Keratinocyte (primary cell): ENCODE measurements around the gene SLF1. TPM values are rescaled to one million over a fixed set of nuclear protein-coding genes. Genes with fewer than 3 reads are reported as not detected.

Experiments used
- DNase-seq: peaks from one replicate; pipeline ENCODE4 v3.0.0-alpha.2; 2011; ENCODE audit warnings: low read depth, missing footprints, low spot score
- FAIRE-seq: peaks from 2 replicates; lab custom pipeline; 2011; peaks lifted over from hg19 to GRCh38; lab: Jason Lieb, UNC
- H2AFZ ChIP-seq: 2 replicates; pipeline ENCODE4 v1.6.0; 2012; ENCODE audit warnings: low read length, control low read depth, inconsistent platforms; ENCODE audit not compliant: control insufficient read depth
- H3K27ac ChIP-seq: 2 replicates; pipeline ENCODE4 v1.5.1; 2011; ENCODE audit warnings: low read length; ENCODE audit not compliant: control insufficient read depth, insufficient read depth
- H3K27me3 ChIP-seq: 3 replicates; pipeline ENCODE4 v1.6.0; 2011; ENCODE audit warnings: low read length; ENCODE audit not compliant: control insufficient read depth, insufficient read depth; ENCODE audit errors: extremely low read depth
- H3K36me3 ChIP-seq, 2 experiments: 2 replicates in 1 of 2; 3 replicates in 1 of 2; pipeline ENCODE4 v1.5.1; 2011; ENCODE audit warnings: low read length in 2 of 2, mild to moderate bottlenecking in 1 of 2; ENCODE audit not compliant: control insufficient read depth in 2 of 2, insufficient read depth in 2 of 2; ENCODE audit errors: extremely low read depth in 1 of 2
- H3K4me1 ChIP-seq: 3 replicates; pipeline ENCODE4 v1.5.1; 2011; ENCODE audit warnings: low read length; ENCODE audit not compliant: control insufficient read depth, insufficient read depth; ENCODE audit errors: extremely low read depth
- H3K4me2 ChIP-seq: 3 replicates; pipeline ENCODE4 v1.6.0; 2011; ENCODE audit warnings: low read depth, low read length; ENCODE audit not compliant: control insufficient read depth, insufficient read depth; ENCODE audit errors: extremely low read depth
- H3K4me3 ChIP-seq, 3 experiments: fragments of 200-600 bp in 1 of 3; sonication (generic) in 1 of 3; 2 replicates in 2 of 3; 3 replicates in 1 of 3; pipeline ENCODE4 v1.5.1; 2011 to 2016; ENCODE audit warnings: low read length in 3 of 3, mild to moderate bottlenecking in 3 of 3, control low read depth in 2 of 3, inconsistent platforms in 1 of 3, low read depth in 1 of 3, mixed read lengths in 1 of 3, mixed run types in 1 of 3, moderate library complexity in 1 of 3; ENCODE audit not compliant: control insufficient read depth in 2 of 3, insufficient read depth in 2 of 3; ENCODE audit errors: extremely low read depth in 1 of 3
- H3K79me2 ChIP-seq: 2 replicates; pipeline ENCODE4 v1.6.0; 2012; ENCODE audit warnings: low read length; ENCODE audit not compliant: control insufficient read depth, insufficient read depth
- H3K9ac ChIP-seq: 3 replicates; pipeline ENCODE4 v1.6.0; 2011; ENCODE audit warnings: low read length; ENCODE audit not compliant: control insufficient read depth, insufficient read depth; ENCODE audit errors: extremely low read depth
- H3K9me1 ChIP-seq: 3 replicates; pipeline ENCODE4 v1.6.0; 2011; ENCODE audit warnings: low read length; ENCODE audit not compliant: control insufficient read depth, insufficient read depth; ENCODE audit errors: extremely low read depth
- H3K9me3 ChIP-seq: 2 replicates; pipeline ENCODE4 v1.5.1; 2012; ENCODE audit warnings: low read depth, low read length; ENCODE audit not compliant: control insufficient read depth
- H4K20me1 ChIP-seq: 3 replicates; pipeline ENCODE4 v1.6.0; 2011; ENCODE audit warnings: low read length; ENCODE audit not compliant: control insufficient read depth, insufficient read depth; ENCODE audit errors: extremely low read depth
- CTCF ChIP-seq, 3 experiments: IDR thresholded peaks in 1 of 3; conservative IDR thresholded peaks in 1 of 3; optimal IDR thresholded peaks in 1 of 3; 2 replicates in 2 of 3; 3 replicates in 1 of 3; pipeline versions ENCODE3 to v1.5.1; 2011; ENCODE audit warnings: low read length in 3 of 3, mild to moderate bottlenecking in 3 of 3, moderate library complexity in 2 of 3, control low read depth in 1 of 3, inconsistent platforms in 1 of 3; ENCODE audit not compliant: insufficient read depth in 2 of 3; ENCODE audit errors: extremely low read depth in 1 of 3
- EZH2 ChIP-seq: IDR thresholded peaks from one replicate; pipeline ENCODE4 v1.6.1; 2012; ENCODE audit warnings: inconsistent platforms, mild to moderate bottlenecking, low read length, moderate library complexity
- dilution Hi-C: fragments of 300-500 bp; cut with MboI; formaldehyde crosslinking; loops from one replicate; pipeline ENCODE4 v1.7.0; 2020; ENCODE audit warnings: low sequenced_read_pairs; ENCODE audit not compliant: extremely low pct_ligation_motif_present
- polyA plus RNA-seq, 5 experiments: library from polyadenylated mRNA; depleted of rRNA in 3 of 5; stranded (reverse) in 3 of 5; stranded (forward) in 1 of 5; unstranded in 1 of 5; fragments of >200 nt; gene quantifications; 1 replicate in 1 of 5; 2 replicates in 3 of 5; 3 replicates in 1 of 5; pipeline versions ENCODE4 v1.2.1 to v1.2.3, GENCODE V29; 2011 to 2012; ENCODE audit warnings: missing spikeins in 2 of 5, low read depth in 1 of 5, low replicate concordance in 1 of 5

Gene SLF1
- polyA plus RNA-seq, 1 donor (not counting 4 experiments of a cell fraction or from before 2014, with no cell fraction given) = 7.0 TPM

- H3K27me3 ChIP-seq = no peaks in the 10 kb centered on the region
- H3K27ac ChIP-seq = no peak overlapping the region
- dilution Hi-C loops = no loop called here
- FAIRE-seq (no peak), DNase-seq (no peak)
- no peaks in the 10 kb centered on the region for H3K79me2 ChIP-seq
- H3K9me3 ChIP-seq = no peaks in the 10 kb centered on the region
- no peaks in the 10 kb centered on the region for H4K20me1 ChIP-seq
- no peak overlapping the region for H3K4me3 ChIP-seq
- no peak overlapping the region for H2AFZ ChIP-seq
- H3K9ac ChIP-seq = no peak overlapping the region
- no peak for TF ChIP-seq EZH2
- TF ChIP-seq CTCF (optimal IDR thresholded peaks at IDR 0.05 in 1 of 3, IDR thresholded peaks at IDR 0.05 in 1 of 3, conservative IDR thresholded peaks at IDR 0.05 in 1 of 3; ENCODE audit: extremely low read depth in 1 of 3, insufficient read depth in 2 of 3, low read length in 3 of 3) = no peak
- no peak overlapping the region for H3K4me2 ChIP-seq
- H3K4me1 ChIP-seq = peaks cover 12% of the 10 kb centered on the region
- H3K9me1 ChIP-seq = no peaks in the 10 kb centered on the region
- H3K36me3 ChIP-seq = peaks cover 0 to 3% of the 10 kb centered on the region in 2 experiments
Observed at GRCh38 chr5:94690778-94691177, 72.3 kb downstream of the SLF1 start.

GRCh38 chr5:94691291-94691690 is 72.8 kb downstream of the SLF1 start:
- no peak for DNase-seq
- no peaks in the 10 kb centered on the region for H3K9me3 ChIP-seq
- FAIRE-seq = no peak
- dilution Hi-C loops = no loop called here
- peaks cover 0 to 3% of the 10 kb centered on the region in 2 experiments for H3K36me3 ChIP-seq
- TF ChIP-seq CTCF (optimal IDR thresholded peaks at IDR 0.05 in 1 of 3, IDR thresholded peaks at IDR 0.05 in 1 of 3, conservative IDR thresholded peaks at IDR 0.05 in 1 of 3; ENCODE audit: extremely low read depth in 1 of 3, insufficient read depth in 2 of 3, low read length in 3 of 3) = no peak
- no peak for TF ChIP-seq EZH2
- no peak overlapping the region for H2AFZ ChIP-seq
- no peaks in the 10 kb centered on the region for H3K9me1 ChIP-seq
- peaks cover 12% of the 10 kb centered on the region for H3K4me1 ChIP-seq
- H4K20me1 ChIP-seq = no peaks in the 10 kb centered on the region
- H3K4me2 ChIP-seq = no peak overlapping the region
- H3K27ac ChIP-seq = no peak overlapping the region
- no peaks in the 10 kb centered on the region for H3K27me3 ChIP-seq
- no peak overlapping the region for H3K9ac ChIP-seq
- H3K4me3 ChIP-seq = no peak overlapping the region
- no peaks in the 10 kb centered on the region for H3K79me2 ChIP-seq
